HepG2 (cell line): ENCODE measurements around the gene DPH1. TPM values are rescaled to one million over a fixed set of nuclear protein-coding genes. Genes with fewer than 3 reads are reported as not detected.

ENCODE experiments used
- FOXJ3 ChIP-seq: sonication (generic); formaldehyde crosslinking; IDR thresholded peaks from 2 replicates; pipeline ENCODE4 v1.4.0; 2020; ENCODE audit warnings: missing genetic modification reagents, mild to moderate bottlenecking, borderline replicate concordance
- PRDM10 ChIP-seq: sonication (generic); formaldehyde crosslinking; IDR thresholded peaks from 2 replicates; pipeline ENCODE4 v1.4.0; 2020; ENCODE audit warnings: low read depth, missing genetic modification reagents
- ZNF136 ChIP-seq: sonication (generic); formaldehyde crosslinking; IDR thresholded peaks from 2 replicates; pipeline ENCODE4 v1.8.1; 2022; ENCODE audit warnings: low read depth, mild to moderate bottlenecking, moderate library complexity, missing genetic modification reagents
- ZNF451 ChIP-seq: sonication (generic); formaldehyde crosslinking; IDR thresholded peaks from 2 replicates; pipeline ENCODE4 v1.5.0; 2020; ENCODE audit warnings: mild to moderate bottlenecking, missing genetic modification reagents
- ZNF703 ChIP-seq: sonication (generic); formaldehyde crosslinking; IDR thresholded peaks from 2 replicates; pipeline ENCODE4 v1.5.1; 2020; ENCODE audit warnings: missing genetic modification reagents, mild to moderate bottlenecking, moderate library complexity, borderline replicate concordance
- polyA plus RNA-seq, 8 experiments: library from polyadenylated mRNA; depleted of rRNA in 3 of 8; stranded (reverse) in 7 of 8; unstranded in 1 of 8; fragments of >200 nt; fragmentation: Illumina TruSeq in 4 of 8; extraction: Trizol in 4 of 8; gene quantifications; 2 replicates each; pipeline versions ENCODE4 v1.2.1 to v1.2.3, GENCODE V29; 2011 to 2016; ENCODE audit warnings: low read depth in 4 of 8, missing spikeins in 1 of 8, mixed read lengths in 1 of 8; ENCODE audit not compliant: insufficient read depth in 1 of 8
- total RNA-seq, 5 experiments: library from RNA; depleted of rRNA; stranded (reverse); fragments of >200 nt; fragmentation: Illumina TruSeq; extraction: Trizol; gene quantifications; 2 replicates each; pipeline ENCODE4 v1.2.3, GENCODE V29; 2016; ENCODE audit warnings: low read depth in 1 of 5
- TF ChIP-seq, protein P1 (sequence below): sonication (generic); formaldehyde crosslinking; IDR thresholded peaks from 2 replicates; pipeline ENCODE4 v1.4.0; 2020; ENCODE audit warnings: missing genetic modification reagents

The DPH1 gene
- total and polyA plus RNA-seq, 2 of the 13 experiments (the other 11 are each of a cell fraction or from before 2014, with no cell fraction given), result 25.3 to 42.8 TPM

GRCh38 chr17:2058586-2059546 is 28.9 kb downstream of the DPH1 start (continued):
- no peak for TF ChIP-seq PRDM10 (CRISPR knock-in tag)
- TF ChIP-seq ZNF136 (CRISPR knock-in tag), result no peak
- TF ChIP-seq FOXJ3 (CRISPR knock-in tag), result no peak
- TF ChIP-seq, protein P1, sequence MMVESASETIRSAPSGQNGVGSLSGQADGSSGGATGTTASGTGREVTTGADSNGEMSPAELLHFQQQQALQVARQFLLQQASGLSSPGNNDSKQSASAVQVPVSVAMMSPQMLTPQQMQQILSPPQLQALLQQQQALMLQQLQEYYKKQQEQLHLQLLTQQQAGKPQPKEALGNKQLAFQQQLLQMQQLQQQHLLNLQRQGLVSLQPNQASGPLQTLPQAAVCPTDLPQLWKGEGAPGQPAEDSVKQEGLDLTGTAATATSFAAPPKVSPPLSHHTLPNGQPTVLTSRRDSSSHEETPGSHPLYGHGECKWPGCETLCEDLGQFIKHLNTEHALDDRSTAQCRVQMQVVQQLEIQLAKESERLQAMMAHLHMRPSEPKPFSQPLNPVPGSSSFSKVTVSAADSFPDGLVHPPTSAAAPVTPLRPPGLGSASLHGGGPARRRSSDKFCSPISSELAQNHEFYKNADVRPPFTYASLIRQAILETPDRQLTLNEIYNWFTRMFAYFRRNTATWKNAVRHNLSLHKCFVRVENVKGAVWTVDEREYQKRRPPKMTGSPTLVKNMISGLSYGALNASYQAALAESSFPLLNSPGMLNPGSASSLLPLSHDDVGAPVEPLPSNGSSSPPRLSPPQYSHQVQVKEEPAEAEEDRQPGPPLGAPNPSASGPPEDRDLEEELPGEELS (CRISPR knock-in tag), result no peak
- TF ChIP-seq ZNF703, result no peak
- no peak for TF ChIP-seq ZNF451 (CRISPR knock-in tag)
- TF ChIP-seq, all 625 proteins: peak for 6
